Liver (tissue), 9 donors: ENCODE data around the gene RNF157. TPM values are rescaled to one million over a fixed set of nuclear protein-coding genes. Genes with fewer than 3 reads are reported as not detected.

Experiments
- DNase-seq: peaks from one replicate; pipeline ENCODE4 v3.0.0-alpha.2; 2017; ENCODE audit warnings: low spot score
- H3K27ac ChIP-seq, 2 donors: one replicate each; pipeline ENCODE4 v1.7.0; 2013; ENCODE audit warnings: inconsistent platforms in 2 of 2, low read length in 2 of 2, control low read depth in 1 of 2, low read depth in 1 of 2, mild to moderate bottlenecking in 1 of 2
- H3K27me3 ChIP-seq, 4 donors: one replicate each; pipeline versions ENCODE4 v1.6.1 to v1.7.0; 2013; ENCODE audit warnings: low read length in 3 of 4, inconsistent platforms in 1 of 4, mild to moderate bottlenecking in 1 of 4, moderate library complexity in 1 of 4; ENCODE audit not compliant: control insufficient read depth in 4 of 4, insufficient read depth in 4 of 4
- H3K36me3 ChIP-seq, 4 donors: one replicate each; pipeline versions ENCODE4 v1.6.1 to v1.7.0; 2013; ENCODE audit warnings: low read length in 3 of 4, mild to moderate bottlenecking in 3 of 4, low read depth in 1 of 4, moderate library complexity in 1 of 4; ENCODE audit not compliant: control insufficient read depth in 4 of 4, insufficient read depth in 3 of 4
- H3K4me1 ChIP-seq, 4 donors: one replicate each; pipeline versions ENCODE4 v1.6.1 to v1.7.0; 2013; ENCODE audit warnings: low read length in 3 of 4, mild to moderate bottlenecking in 3 of 4, moderate library complexity in 1 of 4; ENCODE audit not compliant: control insufficient read depth in 4 of 4, insufficient read depth in 4 of 4
- H3K4me3 ChIP-seq, 3 donors: one replicate each; pipeline versions ENCODE4 v1.6.1 to v1.7.0; 2013; ENCODE audit warnings: low read length in 3 of 3, control low read depth in 1 of 3, low read depth in 1 of 3, mild to moderate bottlenecking in 1 of 3
- H3K9ac ChIP-seq, 2 donors: one replicate each; pipeline ENCODE4 v1.7.0; 2013; ENCODE audit warnings: low read length in 2 of 2, mild to moderate bottlenecking in 2 of 2, moderate library complexity in 2 of 2, control low read depth in 1 of 2, low read depth in 1 of 2
- H3K9me3 ChIP-seq, 4 donors: one replicate each; pipeline versions ENCODE4 v1.6.1 to v1.7.0; 2013; ENCODE audit warnings: low read length in 3 of 4; ENCODE audit not compliant: control insufficient read depth in 4 of 4
- EGR1 ChIP-seq, 2 donors: IDR thresholded peaks; 2 replicates each; pipeline ENCODE4 v1.6.1; 2016 to 2018; ENCODE audit warnings: antibody characterized with exemption in 2 of 2, low read depth in 2 of 2
- FOXA1 ChIP-seq: IDR thresholded peaks from 2 replicates; pipeline ENCODE4 v1.6.1; 2016; ENCODE audit warnings: antibody characterized with exemption
- FOXA2 ChIP-seq: IDR thresholded peaks from 2 replicates; pipeline ENCODE4 v1.6.1; 2016; ENCODE audit warnings: antibody characterized with exemption
- GABPA ChIP-seq, 2 donors: IDR thresholded peaks in 1 of 2; conservative IDR thresholded peaks in 1 of 2; 2 replicates each; pipeline ENCODE4 v1.6.1; 2016; ENCODE audit warnings: antibody characterized with exemption in 2 of 2, mild to moderate bottlenecking in 1 of 2, moderate library complexity in 1 of 2
- HNF4A ChIP-seq, 2 donors: conservative IDR thresholded peaks; 2 replicates each; pipeline ENCODE4 v1.6.1; 2016; ENCODE audit warnings: antibody characterized with exemption in 2 of 2, mild to moderate bottlenecking in 2 of 2
- HNF4G ChIP-seq: IDR thresholded peaks from 2 replicates; pipeline ENCODE4 v1.6.1; 2016; ENCODE audit warnings: antibody characterized with exemption
- JUND ChIP-seq, 2 donors: IDR thresholded peaks; 2 replicates each; pipeline ENCODE4 v1.6.1; 2016; ENCODE audit warnings: antibody characterized with exemption in 2 of 2
- NR2F2 ChIP-seq: IDR thresholded peaks from 2 replicates; pipeline ENCODE4 v1.6.1; 2016; ENCODE audit warnings: antibody characterized with exemption
- RAD21 ChIP-seq, 2 donors: IDR thresholded peaks; 2 replicates each; pipeline ENCODE4 v1.6.1; 2016; ENCODE audit warnings: antibody characterized with exemption in 2 of 2, mild to moderate bottlenecking in 2 of 2
- RXRA ChIP-seq, 2 donors: IDR thresholded peaks; 2 replicates each; pipeline ENCODE4 v1.6.1; 2017 to 2018; ENCODE audit warnings: antibody characterized with exemption in 2 of 2, mild to moderate bottlenecking in 1 of 2
- SP1 ChIP-seq: IDR thresholded peaks from 2 replicates; pipeline ENCODE4 v1.6.1; 2018; ENCODE audit warnings: antibody characterized with exemption, mild to moderate bottlenecking
- TAF1 ChIP-seq: conservative IDR thresholded peaks from 2 replicates; pipeline ENCODE4 v1.6.1; 2016; ENCODE audit warnings: antibody characterized with exemption, mild to moderate bottlenecking
- YY1 ChIP-seq: IDR thresholded peaks from 2 replicates; pipeline ENCODE4 v1.6.1; 2016; ENCODE audit warnings: antibody characterized with exemption, mild to moderate bottlenecking
- WGBS: extraction: QIAGEN DNeasy Blood & Tissue Kit; methylation state at CpG from one replicate; pipeline ENCODE4 v1.1.7; 2013; 5-methylcytosine and 5-hydroxymethylcytosine counted together
- polyA plus RNA-seq, 2 donors: library from polyadenylated mRNA; stranded (reverse) in 1 of 2; unstranded in 1 of 2; fragments of 200-250 nt in 1 of 2; fragments of >200 nt in 1 of 2; fragmentation: Nextera tagmentation in 1 of 2; extraction: Ambion mirVana in 1 of 2; gene quantifications; one replicate each; pipeline versions ENCODE4 v1.2.1 to v1.2.3, GENCODE V29; 2013 to 2015
- total RNA-seq, 2 donors: library from RNA; depleted of rRNA; stranded (reverse); fragments of >200 nt; gene quantifications; one replicate each; pipeline ENCODE4 v1.2.3, GENCODE V29; 2014
- TF ChIP-seq, protein P1 (sequence below): IDR thresholded peaks from 2 replicates; pipeline ENCODE4 v1.6.1; 2016; ENCODE audit warnings: antibody characterized with exemption
- TF ChIP-seq, protein P2 (sequence below): IDR thresholded peaks from 2 replicates; pipeline ENCODE4 v1.6.1; 2016; ENCODE audit warnings: antibody characterized with exemption
- TF ChIP-seq, protein P3 (sequence below): IDR thresholded peaks from 2 replicates; pipeline ENCODE4 v1.6.1; 2016; ENCODE audit warnings: antibody characterized with exemption, mild to moderate bottlenecking
- TF ChIP-seq, protein P4 (sequence below): fragments of 150-350 bp; IDR thresholded peaks from 2 replicates; pipeline ENCODE4 v1.5.1; 2017; ENCODE audit warnings: improper control_type of control experiment, low read depth, low read length; ENCODE audit not compliant: missing input control
- donor health status: healthy.
- donor health status: healthy.
- donor health status: healthy.
- donor health status: healthy.
- donor health status: healthy.

RNF157 gene
- total and polyA plus RNA-seq, 4 donors: 0.42 to 2.9 (median 0.66) TPM

DNA sequence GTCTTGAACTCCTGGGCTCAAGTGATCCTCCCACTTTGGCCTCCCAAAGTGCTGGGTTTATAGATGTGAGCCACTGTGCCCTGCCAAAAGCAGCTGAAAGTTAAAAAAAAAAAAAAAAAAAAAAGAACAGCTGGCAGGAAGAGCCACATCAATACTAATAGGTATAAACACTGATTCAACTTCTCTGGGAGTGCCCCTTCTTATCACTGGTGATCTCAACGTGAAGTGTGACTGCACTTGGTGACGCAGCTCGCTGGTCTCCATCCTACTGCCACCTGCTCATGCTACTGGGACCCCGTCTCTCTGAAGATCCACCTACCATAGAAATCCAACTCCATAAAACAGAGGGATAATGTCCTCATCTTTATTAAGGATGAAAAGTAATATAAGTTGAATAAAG is 40.8 kb downstream of the RNF157 start (continued):
- TF ChIP-seq, protein P1, sequence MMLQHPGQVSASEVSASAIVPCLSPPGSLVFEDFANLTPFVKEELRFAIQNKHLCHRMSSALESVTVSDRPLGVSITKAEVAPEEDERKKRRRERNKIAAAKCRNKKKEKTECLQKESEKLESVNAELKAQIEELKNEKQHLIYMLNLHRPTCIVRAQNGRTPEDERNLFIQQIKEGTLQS: no peak
- no peak for TF ChIP-seq FOXA1
- no peak for TF ChIP-seq TAF1
- TF ChIP-seq, protein P2, sequence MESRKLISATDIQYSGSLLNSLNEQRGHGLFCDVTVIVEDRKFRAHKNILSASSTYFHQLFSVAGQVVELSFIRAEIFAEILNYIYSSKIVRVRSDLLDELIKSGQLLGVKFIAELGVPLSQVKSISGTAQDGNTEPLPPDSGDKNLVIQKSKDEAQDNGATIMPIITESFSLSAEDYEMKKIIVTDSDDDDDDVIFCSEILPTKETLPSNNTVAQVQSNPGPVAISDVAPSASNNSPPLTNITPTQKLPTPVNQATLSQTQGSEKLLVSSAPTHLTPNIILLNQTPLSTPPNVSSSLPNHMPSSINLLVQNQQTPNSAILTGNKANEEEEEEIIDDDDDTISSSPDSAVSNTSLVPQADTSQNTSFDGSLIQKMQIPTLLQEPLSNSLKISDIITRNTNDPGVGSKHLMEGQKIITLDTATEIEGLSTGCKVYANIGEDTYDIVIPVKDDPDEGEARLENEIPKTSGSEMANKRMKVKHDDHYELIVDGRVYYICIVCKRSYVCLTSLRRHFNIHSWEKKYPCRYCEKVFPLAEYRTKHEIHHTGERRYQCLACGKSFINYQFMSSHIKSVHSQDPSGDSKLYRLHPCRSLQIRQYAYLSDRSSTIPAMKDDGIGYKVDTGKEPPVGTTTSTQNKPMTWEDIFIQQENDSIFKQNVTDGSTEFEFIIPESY: no peak
- TF ChIP-seq HNF4A (conservative IDR thresholded peaks at IDR 0.05): no peak

DNA sequence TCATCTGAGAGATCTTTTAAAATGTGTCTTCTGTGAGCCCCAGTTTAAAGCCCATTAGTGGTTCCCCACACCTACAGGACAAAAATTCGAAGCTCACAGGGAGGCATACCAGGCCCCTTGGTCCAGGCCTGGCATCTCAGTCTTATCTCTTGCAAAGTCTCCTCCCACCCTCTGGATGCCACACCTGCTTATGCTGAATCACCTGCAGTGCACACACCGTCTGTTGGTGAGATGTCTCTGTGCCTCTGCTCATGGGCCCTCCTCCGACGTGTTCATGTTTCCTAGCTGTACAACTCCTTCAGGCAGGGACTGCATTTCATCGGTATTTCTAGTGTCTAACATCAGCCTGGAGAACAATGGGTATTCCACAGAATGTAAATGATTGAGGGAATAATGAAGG is 41.6 kb downstream of the RNF157 start:
- no peaks in the 10 kb centered on the region for H3K36me3 ChIP-seq
- no peaks in the 10 kb centered on the region for H3K27me3 ChIP-seq
- no peaks in the 10 kb centered on the region for H3K9me3 ChIP-seq
- no peak overlapping the region for H3K4me3 ChIP-seq
- TF ChIP-seq, protein P1: no peak
- TF ChIP-seq GABPA (IDR thresholded peaks at IDR 0.05 in 1 of 2, conservative IDR thresholded peaks at IDR 0.05 in 1 of 2) (no peak), EGR1 (IDR thresholded peaks at IDR 0.05; ENCODE audit: low read depth in 2 of 2) (no peak), RXRA (IDR thresholded peaks at IDR 0.05) (no peak), HNF4A (conservative IDR thresholded peaks at IDR 0.05) (no peak), SP1 (no peak), HNF4G (no peak), FOXA2 (no peak), JUND (IDR thresholded peaks at IDR 0.05) (no peak), TAF1 (no peak), RAD21 (IDR thresholded peaks at IDR 0.05) (no peak), YY1 (no peak), NR2F2 (no peak)
- TF ChIP-seq, protein P3, sequence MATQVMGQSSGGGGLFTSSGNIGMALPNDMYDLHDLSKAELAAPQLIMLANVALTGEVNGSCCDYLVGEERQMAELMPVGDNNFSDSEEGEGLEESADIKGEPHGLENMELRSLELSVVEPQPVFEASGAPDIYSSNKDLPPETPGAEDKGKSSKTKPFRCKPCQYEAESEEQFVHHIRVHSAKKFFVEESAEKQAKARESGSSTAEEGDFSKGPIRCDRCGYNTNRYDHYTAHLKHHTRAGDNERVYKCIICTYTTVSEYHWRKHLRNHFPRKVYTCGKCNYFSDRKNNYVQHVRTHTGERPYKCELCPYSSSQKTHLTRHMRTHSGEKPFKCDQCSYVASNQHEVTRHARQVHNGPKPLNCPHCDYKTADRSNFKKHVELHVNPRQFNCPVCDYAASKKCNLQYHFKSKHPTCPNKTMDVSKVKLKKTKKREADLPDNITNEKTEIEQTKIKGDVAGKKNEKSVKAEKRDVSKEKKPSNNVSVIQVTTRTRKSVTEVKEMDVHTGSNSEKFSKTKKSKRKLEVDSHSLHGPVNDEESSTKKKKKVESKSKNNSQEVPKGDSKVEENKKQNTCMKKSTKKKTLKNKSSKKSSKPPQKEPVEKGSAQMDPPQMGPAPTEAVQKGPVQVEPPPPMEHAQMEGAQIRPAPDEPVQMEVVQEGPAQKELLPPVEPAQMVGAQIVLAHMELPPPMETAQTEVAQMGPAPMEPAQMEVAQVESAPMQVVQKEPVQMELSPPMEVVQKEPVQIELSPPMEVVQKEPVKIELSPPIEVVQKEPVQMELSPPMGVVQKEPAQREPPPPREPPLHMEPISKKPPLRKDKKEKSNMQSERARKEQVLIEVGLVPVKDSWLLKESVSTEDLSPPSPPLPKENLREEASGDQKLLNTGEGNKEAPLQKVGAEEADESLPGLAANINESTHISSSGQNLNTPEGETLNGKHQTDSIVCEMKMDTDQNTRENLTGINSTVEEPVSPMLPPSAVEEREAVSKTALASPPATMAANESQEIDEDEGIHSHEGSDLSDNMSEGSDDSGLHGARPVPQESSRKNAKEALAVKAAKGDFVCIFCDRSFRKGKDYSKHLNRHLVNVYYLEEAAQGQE: no peak
- TF ChIP-seq, protein P4, sequence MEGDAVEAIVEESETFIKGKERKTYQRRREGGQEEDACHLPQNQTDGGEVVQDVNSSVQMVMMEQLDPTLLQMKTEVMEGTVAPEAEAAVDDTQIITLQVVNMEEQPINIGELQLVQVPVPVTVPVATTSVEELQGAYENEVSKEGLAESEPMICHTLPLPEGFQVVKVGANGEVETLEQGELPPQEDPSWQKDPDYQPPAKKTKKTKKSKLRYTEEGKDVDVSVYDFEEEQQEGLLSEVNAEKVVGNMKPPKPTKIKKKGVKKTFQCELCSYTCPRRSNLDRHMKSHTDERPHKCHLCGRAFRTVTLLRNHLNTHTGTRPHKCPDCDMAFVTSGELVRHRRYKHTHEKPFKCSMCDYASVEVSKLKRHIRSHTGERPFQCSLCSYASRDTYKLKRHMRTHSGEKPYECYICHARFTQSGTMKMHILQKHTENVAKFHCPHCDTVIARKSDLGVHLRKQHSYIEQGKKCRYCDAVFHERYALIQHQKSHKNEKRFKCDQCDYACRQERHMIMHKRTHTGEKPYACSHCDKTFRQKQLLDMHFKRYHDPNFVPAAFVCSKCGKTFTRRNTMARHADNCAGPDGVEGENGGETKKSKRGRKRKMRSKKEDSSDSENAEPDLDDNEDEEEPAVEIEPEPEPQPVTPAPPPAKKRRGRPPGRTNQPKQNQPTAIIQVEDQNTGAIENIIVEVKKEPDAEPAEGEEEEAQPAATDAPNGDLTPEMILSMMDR: no peak
- TF ChIP-seq, protein P2: no peak
- H3K9ac ChIP-seq: no peak overlapping the region
- peaks cover 4 to 27% (median 19%) of the 10 kb centered on the region in 4 donors for H3K4me1 ChIP-seq
- 97% methylated on average over 5 of the region's 5 CpGs for WGBS
- no peak overlapping the region for H3K27ac ChIP-seq
- no peak for DNase-seq
